EL (cell line): ENCODE data around the gene KIAA1671.
"Not testable (repeated sequence)": the region's sequence is repeated elsewhere in the genome, so short reads cannot be mapped to it uniquely, and the experiment has no call there.

Experiments used
- DNase-seq: peaks from one replicate; pipeline ENCODE4 v3.0.0-alpha.2; 2016

Gene KIAA1671

DNA sequence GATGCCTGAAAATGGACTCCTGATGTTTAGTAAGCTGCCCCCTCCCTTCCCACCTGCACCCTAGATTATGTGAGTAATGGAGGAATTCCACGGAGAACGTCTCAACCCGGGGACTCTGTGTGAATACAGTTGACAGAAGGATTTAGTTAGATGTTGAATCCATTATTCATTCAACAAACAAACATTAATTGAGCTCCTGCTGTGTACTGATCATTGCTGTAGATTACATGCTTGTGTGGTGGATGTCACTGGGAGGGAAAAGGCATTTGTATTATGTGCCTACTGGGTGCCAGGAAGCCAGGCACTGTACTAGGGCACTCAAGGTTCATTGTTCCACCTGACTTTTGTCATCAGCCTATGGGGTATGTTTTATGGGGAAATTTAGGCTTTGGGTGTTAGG lies 224.3 kb downstream of the KIAA1671 start:
- no peak for DNase-seq

DNA sequence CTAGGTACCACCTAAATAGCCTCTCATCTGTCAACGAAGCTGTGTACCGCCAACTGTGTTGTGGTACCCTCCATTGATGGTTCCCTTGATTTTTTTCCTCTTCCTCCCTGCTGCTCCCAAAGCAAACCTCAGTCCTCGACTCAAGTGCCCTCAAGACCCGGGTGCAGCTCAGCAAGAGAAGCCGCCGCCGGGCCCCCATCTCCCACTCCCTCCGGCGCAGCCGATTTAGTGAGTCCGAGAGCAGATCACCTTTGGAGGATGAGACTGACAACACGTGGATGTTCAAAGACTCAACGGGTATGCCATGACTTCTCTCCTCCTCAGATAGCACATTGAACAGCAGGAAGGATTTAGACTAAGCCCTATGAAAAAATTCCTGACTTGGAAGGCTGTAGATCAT lies 224.7 kb downstream of the KIAA1671 start:
- no peak for DNase-seq

DNA sequence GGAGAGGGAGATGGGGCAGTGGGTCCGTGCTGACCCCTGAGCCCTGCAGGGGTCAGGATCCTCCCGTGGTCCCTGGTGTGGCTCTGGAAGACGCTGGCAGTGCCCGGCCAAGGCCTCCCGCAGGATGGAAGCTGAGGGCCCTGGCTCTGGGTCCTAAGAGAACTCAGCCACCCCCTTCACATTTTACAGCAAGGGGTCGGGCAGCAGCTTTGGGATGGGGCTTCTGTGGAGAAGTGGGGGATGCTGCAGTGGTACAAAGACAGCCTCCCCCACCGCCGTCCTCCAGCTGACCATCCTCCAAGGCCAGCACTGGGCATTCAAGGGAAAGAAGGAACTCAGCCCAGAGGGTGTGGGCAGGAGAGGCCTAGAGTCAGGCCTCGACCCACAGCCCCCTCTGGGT lies 225.4 kb downstream of the KIAA1671 start:
- DNase-seq, result no peak

DNA sequence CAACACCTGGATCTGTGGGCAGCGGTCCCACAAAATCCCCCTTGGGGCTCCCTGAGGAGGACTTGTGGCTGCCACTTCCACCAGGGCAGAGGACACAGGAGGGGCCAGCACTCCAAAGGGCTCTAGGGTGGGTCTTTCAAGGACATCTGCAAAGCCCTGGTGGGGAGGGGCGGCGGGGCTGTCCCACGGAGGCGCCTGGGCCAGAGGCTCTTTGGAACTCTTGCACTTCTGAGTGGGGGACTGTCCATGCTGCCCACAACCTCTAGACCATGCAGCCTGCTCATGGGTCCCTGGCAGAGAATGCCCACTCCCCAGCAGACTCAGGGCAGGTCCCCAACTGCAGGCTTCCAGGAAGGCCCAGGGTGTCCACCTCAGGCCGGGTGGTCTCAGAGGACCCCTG lies 225.8 kb downstream of the KIAA1671 start:
- DNase-seq, result not testable (repeated sequence)

DNA sequence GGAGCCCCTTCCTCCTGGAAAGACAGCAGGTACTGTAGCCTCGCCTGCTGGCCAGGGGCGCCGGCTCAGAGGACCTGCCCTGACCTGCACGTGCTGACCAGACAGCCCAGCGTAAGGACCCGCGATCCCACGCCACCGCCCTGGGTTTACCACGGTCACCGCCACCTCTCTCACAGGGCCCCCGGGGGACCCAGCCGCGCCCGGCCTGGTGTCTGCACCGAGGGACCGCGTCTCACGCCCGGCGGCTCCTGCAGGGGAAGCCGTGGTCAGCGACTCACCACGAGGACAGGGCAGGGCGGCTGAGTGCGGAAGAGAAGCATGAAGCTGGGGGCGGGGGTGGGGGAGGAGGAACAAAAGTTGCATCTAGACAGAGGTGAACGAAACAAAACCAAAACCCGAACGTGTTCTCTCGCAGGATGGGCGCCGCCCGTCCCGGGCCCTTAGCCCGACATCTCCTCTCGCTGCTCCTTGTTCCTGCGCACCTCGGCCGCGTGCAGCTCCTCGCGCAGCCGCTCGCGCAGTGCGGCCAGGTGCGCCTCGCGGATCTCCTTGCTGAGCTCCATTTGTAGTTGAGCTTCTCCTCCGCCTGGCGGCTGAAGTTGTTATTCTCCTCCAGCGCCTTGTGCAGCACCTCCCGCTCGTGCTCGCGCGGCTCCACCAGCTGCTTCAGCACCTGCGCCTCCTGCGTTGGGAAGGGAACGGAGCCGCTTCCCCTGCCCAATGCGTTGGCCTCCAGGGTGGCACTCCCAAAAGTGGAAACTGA lies 226.5 kb downstream of the KIAA1671 start:
- DNase-seq, result not testable (repeated sequence)

DNA sequence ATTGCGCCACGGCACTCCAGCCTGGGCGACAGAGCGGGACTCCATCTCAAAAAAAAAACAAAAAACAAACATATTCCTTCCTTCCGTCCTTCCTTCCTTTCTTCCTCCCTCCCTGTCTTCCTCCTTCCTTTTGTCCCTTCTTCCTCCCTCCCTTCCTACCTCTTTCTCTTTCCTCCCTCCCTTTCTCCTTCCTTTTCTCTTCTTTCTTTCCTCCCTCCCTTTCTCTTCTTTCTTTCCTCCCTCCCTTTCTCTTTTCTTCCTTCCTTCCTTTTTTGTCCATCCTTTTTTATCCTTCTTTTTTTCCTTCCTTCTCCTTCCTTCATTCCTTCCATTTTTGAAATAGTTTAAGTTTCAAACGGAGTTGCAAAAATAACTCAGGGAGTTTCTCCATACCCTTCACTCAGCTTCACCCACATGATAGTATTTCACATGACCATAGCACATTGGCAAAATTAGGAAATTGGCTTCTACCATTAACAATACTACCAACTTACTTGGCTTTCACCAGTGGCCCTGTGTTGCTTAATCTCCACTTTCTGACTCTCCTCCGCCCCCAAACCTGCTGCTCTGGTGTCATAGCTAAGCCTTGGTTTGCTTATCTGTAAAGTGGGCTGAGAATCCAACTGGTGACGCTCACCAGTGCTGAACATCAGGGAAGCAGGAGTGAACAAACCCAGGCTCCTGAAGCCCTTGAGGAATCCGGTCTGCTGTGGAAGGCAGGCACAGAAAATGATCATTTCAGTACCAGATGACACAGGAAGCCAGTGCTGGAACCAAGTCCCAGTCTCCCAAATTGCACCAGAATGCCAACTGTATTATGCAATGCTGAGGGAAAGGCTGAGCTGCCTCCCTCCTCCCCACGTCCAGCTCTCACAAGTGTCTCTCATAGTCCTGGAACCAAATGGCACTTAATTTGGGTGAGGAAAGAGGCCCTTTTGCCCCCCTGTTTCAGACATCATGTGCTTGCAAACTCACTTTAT lies 229.9 kb downstream of the KIAA1671 start:
- no peak for DNase-seq

DNA sequence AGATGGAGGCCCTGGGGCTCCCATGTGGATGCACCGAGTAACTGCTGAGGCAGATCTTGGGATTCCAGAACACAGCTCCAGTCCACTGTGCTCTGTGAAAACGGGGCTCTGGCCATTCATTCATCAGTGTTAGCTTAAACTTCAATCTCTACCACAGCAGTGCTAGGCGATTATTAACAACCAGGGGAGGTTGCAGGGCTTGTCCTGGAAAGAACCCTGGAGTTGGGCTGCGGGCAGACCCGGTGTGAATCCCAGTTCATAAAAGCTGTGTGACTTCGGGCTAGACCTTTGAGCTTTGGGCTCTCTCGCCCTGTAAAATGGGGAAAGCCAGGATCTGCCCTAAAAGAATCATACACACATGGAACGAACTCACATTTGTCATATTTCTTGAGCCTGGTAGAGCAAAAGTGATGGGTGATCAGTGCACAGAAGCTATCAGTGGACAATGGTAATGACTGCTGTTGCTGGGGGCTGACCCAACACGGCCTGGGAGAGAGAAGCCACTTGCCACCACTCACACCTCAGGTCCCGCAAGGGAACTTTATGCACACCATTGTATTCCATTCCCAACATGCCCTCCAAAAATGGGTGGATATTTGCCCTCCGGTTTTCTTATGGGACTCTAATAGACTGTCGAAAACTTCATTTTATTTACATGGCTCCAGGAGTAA lies 231.6 kb downstream of the KIAA1671 start:
- DNase-seq, result no peak

DNA sequence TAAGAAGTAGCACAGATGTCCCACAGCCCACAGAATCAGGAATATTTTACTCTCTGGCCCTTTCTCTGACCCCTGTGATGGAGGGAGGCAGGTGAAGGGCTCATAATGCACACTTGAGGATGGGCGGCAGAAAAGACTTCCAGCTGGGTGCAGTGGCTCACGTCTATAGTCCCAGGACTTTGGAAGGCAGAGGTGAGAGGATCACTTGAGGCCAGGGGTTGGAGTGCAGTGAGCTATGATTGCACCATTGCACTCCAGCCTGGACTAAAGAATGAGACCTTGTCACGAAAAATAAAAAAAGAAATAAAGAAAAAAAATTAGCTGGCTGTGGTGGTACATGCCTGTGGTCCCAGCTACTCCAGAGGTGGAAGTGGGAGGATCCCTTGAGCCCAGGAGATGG lies 233.6 kb downstream of the KIAA1671 start:
- no peak for DNase-seq

DNA sequence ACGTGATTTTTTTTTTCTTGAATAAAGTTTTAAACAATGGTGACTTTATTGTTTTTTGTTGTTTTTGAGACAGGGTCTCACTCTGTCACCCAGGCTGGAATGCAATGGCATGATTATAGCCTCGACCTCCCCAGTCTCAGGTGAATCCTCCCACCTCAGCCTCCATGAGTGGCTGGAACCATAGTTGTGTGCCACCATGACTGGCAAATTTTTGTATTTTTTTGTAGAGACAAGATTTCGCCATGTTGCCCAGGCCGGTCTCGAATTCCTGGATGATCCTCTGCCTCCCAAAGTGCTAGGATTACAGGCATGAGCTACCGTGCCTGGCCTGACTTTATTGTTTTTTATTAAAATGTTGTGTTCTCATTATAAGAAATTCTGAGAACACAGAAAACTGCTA lies 235.0 kb downstream of the KIAA1671 start:
- no peak for DNase-seq

DNA sequence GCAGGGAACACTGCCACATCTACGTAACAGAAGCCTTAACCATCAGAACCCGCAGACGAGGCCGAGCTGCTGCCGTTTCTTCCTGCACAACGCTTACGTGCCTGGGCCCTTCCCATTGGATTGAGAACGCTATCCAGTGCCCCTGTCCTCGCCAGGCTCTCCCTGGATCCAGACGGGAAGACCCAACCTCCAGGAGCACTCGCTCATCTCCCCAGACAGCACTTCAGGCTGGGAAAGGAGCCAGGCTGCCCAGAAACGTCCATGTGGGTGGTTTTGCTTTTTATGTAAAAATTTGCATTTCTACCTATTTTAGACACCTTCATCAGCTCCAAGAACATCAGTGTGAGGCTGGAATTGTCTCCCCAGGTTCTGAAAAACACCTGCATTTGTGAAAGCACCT lies 239.9 kb downstream of the KIAA1671 start:
- no peak for DNase-seq

DNA sequence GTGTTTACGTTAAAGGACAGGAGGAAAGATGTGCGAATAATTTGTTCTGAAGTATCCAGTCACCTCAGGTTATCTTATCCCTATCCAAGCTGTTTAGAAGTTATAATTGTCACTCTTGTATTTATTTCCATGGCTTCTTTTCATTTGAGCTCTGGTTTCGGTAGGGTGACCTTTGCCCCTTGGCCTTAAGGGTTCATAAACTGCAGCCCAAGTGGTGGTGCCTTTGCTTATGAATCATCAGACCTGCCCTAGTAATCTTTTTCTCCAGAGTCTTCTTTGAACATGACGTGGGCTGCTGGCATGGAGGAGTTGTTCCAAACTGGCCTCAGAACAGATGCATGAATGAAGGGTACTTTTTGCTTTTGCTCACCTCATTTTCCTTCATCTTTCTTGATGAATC lies 240.6 kb downstream of the KIAA1671 start:
- DNase-seq, result no peak

DNA sequence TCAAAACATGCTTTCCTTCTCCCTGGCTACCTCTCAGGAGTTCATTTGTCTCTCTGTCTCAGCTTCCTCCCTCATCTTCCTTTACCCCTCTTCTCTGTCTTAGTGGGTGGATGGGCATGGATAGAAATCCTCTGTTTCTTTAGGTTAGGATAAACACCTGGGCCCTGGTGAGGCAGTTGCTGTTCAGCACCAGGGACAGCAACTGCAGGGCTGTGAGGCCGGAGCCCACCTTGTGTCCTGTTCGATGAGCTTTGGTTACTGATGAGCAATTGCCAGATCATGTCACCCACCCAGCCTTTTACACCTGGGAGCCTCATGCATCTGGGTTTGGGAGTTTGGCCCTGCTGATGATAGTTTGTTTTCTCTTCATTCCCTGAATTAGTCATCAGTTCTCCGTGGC lies 241.0 kb downstream of the KIAA1671 start:
- no peak for DNase-seq

DNA sequence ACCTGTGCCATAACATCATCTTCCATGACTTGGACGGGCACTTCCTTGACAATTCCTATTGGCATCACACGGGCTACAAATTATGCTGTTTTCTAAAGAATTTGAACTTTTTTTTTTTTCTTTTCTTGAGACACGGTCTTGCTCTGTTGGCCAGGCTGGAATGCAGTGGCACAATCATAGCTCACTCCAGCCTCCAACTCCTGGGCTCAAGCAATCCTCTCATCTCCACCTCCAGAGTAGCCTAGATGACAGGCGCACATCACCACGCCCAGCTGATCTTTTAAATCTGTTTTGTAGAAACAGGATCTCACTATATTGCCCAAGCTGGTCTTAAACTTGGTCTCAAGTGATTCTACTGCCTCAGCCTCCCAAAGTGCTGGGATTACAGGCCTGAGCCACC lies 243.8 kb downstream of the KIAA1671 start:
- DNase-seq, result no peak

DNA sequence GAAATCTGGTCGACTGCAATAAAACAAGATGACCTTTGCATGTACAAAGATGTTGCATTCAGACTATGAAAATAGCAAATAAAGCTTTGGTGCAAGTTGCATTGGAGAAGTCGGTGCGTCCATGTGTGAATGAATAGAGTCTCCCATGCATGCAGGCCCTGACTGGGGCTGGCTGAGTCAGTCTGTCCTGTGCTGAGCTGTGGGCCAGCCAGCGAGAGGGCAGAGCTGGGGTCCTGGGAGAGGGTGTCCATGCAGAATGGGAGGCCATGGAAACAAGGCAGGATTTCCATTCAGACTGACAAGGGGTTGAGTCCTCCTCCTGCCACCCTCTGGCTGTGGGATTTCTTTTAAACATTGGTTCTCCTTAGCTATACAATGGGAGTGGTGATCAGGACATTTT lies 244.8 kb downstream of the KIAA1671 start:
- DNase-seq, result no peak

DNA sequence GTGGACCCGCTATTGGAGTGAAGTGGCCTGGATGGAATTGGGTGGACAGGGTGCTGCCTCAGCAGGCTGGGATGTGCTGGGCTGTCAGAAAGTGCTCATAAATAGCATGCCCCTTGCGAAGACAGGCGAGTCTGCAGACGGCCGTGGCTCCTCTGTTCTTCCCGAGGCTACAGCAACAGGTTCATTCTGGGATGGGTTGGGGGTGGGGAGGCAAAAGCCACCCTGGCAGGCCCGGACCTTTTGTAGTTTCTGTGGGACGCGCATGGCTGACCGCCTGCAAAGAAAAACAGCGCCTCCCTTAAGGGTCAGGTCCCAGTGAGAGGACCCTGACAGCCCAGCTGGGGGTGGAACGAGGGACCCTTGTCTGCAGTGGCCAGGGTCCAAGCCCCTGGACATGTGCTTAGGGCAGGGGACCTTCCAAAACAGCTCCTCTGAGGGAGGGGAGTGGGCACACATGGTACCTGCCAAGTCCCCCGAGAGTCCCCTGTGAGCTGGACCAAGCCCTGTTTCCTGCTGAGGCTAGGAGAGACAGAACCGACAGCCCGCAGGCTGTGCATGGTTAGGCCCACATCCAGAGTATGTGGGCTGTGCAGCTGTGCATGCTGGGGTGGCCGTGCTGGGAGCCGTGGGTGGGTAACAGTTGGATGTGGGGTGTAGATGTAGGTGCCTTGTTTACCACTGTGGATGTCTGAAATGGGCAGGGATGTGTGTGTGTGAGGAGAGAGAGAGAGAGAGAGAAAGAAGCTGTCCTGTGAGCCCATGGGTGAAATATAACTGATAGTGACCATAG lies 247.4 kb downstream of the KIAA1671 start, which contains the start of gene CRYBB3:
TSS of gene CRYBB3 (plus strand) at position 128 of the 790 bp plus-strand sequence. CDS start 1,539 bp downstream, outside the sequence.
- DNase-seq, result no peak

DNA sequence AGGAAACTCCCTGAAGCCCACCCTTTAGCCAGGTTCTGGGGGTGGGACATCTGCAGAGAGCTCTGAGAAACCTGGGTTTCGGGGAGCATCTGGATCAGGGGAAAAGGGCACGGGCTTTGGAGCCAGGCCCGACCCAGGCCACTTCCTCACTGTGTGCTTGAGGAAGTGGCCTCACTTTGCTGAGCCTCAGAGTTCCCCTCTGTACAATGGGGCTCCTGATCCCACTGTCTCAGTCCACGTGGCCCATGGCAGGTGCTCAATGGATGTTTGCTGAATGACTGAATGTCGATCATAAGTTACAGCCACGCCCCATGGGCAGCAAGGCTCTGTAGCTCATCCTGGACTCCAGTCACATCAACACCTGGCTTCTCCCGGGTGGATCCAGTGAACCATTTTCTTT lies 248.5 kb downstream of the KIAA1671 start:
- DNase-seq, result no peak

DNA sequence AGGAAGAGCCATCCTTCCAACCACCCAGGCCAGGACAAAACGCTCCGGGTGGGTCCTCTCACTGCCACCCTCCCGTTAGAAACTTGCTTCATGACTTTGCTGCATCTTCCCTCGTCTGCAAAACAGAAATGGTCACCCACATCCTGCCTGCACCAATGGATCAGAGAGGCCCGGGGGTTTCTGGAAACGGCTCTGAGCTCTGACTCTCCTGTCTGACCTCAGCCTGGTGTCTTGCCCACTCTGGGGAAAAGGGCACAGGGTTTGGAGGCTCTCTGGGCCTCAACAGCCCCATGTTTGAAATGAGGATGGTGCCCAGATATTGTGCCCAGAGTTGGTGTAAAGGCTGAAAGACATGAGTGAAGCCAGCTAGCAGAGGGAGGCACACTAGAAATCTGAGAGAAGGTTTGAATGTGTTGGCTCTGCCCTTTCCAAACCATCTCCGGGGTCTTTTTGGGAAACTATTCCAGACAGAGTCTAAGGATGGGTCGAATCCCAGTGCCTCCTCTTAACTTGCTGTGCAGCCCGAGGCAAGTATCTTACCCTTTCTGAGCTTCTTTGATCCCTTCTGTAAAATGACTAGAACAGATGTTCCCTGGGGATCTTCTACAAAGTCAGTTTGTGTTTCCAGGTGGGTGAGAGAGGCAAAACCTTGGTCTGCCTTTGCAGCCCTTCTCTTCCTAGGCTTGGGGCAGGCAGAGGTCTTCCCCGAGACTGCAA lies 249.2 kb downstream of the KIAA1671 start:
- DNase-seq, result no peak

DNA sequence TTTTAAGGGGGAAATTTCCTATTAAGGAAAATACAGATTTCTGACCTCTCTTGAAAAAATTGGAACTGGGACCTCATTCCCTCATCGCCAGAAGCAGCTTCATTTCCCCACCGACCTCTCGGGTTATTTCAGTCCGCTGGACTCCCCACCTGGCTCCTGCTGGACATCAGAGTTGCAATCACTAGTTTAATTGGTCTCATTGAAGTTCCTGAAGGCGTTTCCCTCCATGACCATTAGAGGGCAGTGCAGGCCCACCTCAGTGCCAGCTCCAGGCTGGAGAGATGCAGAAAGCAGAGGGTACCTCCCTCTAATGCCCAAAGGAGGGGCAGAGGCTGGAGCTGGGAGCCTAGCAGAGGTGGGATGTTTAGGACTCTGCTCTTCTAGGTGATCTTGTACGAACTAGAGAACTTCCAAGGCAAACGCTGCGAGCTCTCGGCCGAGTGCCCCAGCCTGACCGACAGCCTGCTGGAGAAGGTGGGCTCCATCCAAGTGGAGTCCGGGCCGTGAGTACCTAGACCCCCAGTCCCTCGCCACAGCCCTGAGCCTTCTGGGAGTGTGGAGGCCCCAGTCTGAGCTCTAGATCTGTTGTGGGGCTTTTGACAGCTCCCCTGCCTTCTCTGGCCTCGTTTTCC lies 249.9 kb downstream of the KIAA1671 start:
- DNase-seq, result peak; percentile 52

DNA sequence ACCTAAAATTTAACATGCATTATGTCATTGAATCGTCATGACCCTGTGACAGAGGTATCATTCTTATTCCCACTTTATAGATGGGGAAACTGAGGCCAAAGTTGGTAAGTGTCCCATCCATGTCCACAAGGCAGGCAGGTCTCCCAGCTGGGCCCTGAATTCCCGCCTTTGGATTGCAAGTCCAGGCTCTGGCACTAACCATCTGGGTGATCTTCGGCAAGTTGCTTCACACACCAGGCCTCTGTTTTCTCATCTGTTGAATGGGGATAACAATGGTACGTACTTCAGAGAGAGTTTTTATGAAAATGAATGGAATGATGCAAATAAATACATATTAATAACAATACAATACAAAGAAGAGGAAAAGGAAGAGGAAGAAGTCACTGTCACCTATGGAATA lies 250.6 kb downstream of the KIAA1671 start:
- no peak for DNase-seq

DNA sequence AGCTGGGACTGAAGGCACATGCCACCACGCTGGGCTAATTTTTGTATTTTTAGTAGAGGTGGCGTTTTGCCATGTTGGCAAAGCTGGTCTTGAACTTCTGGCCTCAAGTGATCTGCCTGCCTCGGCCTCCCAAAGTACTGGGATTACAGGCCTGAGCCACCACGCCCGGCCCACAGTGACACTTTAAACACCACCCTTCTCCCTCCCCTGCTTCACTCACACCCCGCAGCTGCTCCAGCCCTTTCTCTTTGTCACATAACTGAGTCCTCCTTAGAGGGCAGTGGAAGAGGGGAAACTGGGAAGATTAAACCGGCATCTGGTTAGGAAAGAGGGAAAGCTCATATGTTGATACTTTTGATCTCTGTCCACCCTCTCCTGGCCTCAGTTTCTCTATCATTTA lies 252.0 kb downstream of the KIAA1671 start:
- DNase-seq, result not testable (repeated sequence)

DNA sequence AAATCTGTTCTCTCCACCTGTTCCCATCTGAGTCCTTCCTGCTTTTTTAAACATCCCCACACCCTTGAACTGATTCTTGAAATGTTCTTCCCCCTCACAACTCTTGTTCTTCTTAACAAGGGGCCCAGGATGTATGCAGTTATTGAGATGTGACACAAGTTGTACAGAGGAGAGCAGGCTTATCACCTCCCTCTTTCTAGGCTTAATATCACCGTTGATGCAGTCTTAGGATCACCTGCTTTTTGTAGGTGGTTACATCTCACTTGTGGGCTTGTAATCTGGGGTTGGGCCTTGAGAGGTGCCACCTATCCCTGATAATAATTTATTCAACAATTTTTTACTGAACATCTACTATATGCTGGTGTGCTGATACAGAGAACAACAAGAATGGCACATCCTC lies 253.3 kb downstream of the KIAA1671 start:
- DNase-seq, result no peak
